Measurements from ENCODE around the gene PDZRN3. TPM values are rescaled to one million over a fixed set of nuclear protein-coding genes. Genes with fewer than 3 reads are reported as not detected.

Gene PDZRN3
- total RNA-seq, 1 donor from 2014 or later: 19.8 TPM

DNA sequence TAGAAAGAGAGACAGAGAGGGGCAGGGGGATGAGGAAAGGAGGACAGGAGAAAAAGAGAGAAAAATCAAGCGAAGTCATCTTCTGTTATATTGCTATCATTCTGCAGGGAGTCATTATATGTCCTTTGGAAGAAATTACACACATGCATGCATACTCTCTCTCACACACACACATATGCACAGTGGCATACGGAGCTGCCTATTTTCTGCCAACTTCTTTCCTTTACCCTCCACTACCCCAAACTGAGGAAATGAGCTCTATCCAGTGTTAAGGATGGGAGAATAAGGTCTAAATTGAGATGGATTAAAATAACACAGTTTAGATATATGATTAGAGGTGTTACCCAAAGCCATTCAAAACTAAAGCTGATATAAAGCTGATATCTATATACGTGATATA is 48.8 kb downstream of the PDZRN3 start:
- no peak for TF ChIP-seq EZH2 (IDR thresholded peaks at IDR 0.05; ENCODE audit: insufficient read depth, low read length)
- TF ChIP-seq, protein P1, sequence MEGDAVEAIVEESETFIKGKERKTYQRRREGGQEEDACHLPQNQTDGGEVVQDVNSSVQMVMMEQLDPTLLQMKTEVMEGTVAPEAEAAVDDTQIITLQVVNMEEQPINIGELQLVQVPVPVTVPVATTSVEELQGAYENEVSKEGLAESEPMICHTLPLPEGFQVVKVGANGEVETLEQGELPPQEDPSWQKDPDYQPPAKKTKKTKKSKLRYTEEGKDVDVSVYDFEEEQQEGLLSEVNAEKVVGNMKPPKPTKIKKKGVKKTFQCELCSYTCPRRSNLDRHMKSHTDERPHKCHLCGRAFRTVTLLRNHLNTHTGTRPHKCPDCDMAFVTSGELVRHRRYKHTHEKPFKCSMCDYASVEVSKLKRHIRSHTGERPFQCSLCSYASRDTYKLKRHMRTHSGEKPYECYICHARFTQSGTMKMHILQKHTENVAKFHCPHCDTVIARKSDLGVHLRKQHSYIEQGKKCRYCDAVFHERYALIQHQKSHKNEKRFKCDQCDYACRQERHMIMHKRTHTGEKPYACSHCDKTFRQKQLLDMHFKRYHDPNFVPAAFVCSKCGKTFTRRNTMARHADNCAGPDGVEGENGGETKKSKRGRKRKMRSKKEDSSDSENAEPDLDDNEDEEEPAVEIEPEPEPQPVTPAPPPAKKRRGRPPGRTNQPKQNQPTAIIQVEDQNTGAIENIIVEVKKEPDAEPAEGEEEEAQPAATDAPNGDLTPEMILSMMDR (IDR thresholded peaks at IDR 0.05; ENCODE audit: insufficient read depth, low read depth, low read length): no peak
- Histone ChIP-seq H4K20me1 (ENCODE audit: insufficient read depth, low read length) (no peaks in the 10 kb centered on the region), H3K9ac (ENCODE audit: low read length) (no peak overlapping the region), H3K27ac (ENCODE audit: low read depth, low read length) (no peak overlapping the region), H3K79me2 (ENCODE audit: insufficient read depth, low read length) (no peaks in the 10 kb centered on the region), H3K4me1 (ENCODE audit: insufficient read depth, low read length) (peaks cover 19% of the 10 kb centered on the region), H3K27me3 (ENCODE audit: insufficient read depth, low read length) (no peaks in the 10 kb centered on the region), H3K9me3 (ENCODE audit: insufficient read depth, low read depth, low read length) (no peaks in the 10 kb centered on the region), H3K36me3 (ENCODE audit: insufficient read depth, low read length) (no peaks in the 10 kb centered on the region), H2AFZ (ENCODE audit: low read depth, low read length) (no peak overlapping the region), H3K4me3 (ENCODE audit: insufficient read depth, low read depth, low read length) (no peak overlapping the region), H3K4me2 (ENCODE audit: low read length) (no peak overlapping the region)
- DNase-seq (ENCODE audit: low read depth) (no peak), FAIRE-seq (no peak)
- Mint-ChIP-seq H3K9me3 (ENCODE audit: unreplicated experiment) (no peaks in the 10 kb centered on the region), H3K36me3 (ENCODE audit: low read depth, unreplicated experiment) (peaks cover 9% of the 10 kb centered on the region), H3K4me3 (ENCODE audit: unreplicated experiment) (no peak overlapping the region), H3K4me1 (ENCODE audit: low read depth, unreplicated experiment) (peaks cover 31% of the 10 kb centered on the region), H3K27ac (ENCODE audit: unreplicated experiment) (no peak overlapping the region), H3K27me3 (ENCODE audit: low read depth, unreplicated experiment) (no peaks in the 10 kb centered on the region)

GRCh38 chr3:73575519-73575918 is 49.2 kb downstream of the PDZRN3 start:
- no peak for TF ChIP-seq EZH2 (IDR thresholded peaks at IDR 0.05; ENCODE audit: insufficient read depth, low read length)
- TF ChIP-seq, protein P1 (IDR thresholded peaks at IDR 0.05; ENCODE audit: insufficient read depth, low read depth, low read length): no peak
- Histone ChIP-seq H3K4me3 (ENCODE audit: insufficient read depth, low read depth, low read length) (no peak overlapping the region), H3K9me3 (ENCODE audit: insufficient read depth, low read depth, low read length) (no peaks in the 10 kb centered on the region), H4K20me1 (ENCODE audit: insufficient read depth, low read length) (no peaks in the 10 kb centered on the region), H2AFZ (ENCODE audit: low read depth, low read length) (no peak overlapping the region), H3K36me3 (ENCODE audit: insufficient read depth, low read length) (no peaks in the 10 kb centered on the region), H3K79me2 (ENCODE audit: insufficient read depth, low read length) (no peaks in the 10 kb centered on the region), H3K4me2 (ENCODE audit: low read length) (no peak overlapping the region), H3K4me1 (ENCODE audit: insufficient read depth, low read length) (peaks cover 15% of the 10 kb centered on the region), H3K9ac (ENCODE audit: low read length) (no peak overlapping the region), H3K27ac (ENCODE audit: low read depth, low read length) (no peak overlapping the region), H3K27me3 (ENCODE audit: insufficient read depth, low read length) (no peaks in the 10 kb centered on the region)
- DNase-seq (ENCODE audit: low read depth) (no peak), FAIRE-seq (no peak)
- no peaks in the 10 kb centered on the region for H3K9me3 Mint-ChIP-seq (ENCODE audit: unreplicated experiment)
- no peaks in the 10 kb centered on the region for H3K27me3 Mint-ChIP-seq (ENCODE audit: low read depth, unreplicated experiment)
- H3K27ac Mint-ChIP-seq (ENCODE audit: unreplicated experiment): no peak overlapping the region
- peaks cover 30% of the 10 kb centered on the region for H3K4me1 Mint-ChIP-seq (ENCODE audit: low read depth, unreplicated experiment)
- peaks cover 9% of the 10 kb centered on the region for H3K36me3 Mint-ChIP-seq (ENCODE audit: low read depth, unreplicated experiment)
- H3K4me3 Mint-ChIP-seq (ENCODE audit: unreplicated experiment): no peak overlapping the region

DNA sequence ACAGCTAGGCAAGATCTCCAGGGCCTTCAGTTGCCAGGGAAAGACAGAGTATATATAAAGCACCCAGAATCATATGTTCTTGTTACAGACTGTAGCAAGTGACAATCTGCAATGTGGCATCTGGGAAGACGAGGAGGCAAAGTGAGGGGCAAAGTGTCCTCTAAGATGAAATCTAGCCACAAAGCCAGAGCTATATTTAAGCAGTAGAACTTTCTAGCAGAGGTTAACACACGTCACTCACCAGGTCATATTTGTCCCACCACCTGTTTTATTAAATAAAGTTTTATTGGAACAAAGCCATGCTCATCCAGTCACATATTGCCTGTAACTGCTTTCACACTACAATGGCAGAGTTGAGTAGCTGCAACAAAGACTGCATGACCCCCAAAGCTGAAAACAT is 51.5 kb downstream of the PDZRN3 start:
- H3K9me3 ChIP-seq (ENCODE audit: insufficient read depth, low read depth, low read length): no peaks in the 10 kb centered on the region
- H3K36me3 ChIP-seq (ENCODE audit: insufficient read depth, low read length): no peaks in the 10 kb centered on the region
- Mint-ChIP-seq H3K4me1 (ENCODE audit: low read depth, unreplicated experiment) (peaks cover 38% of the 10 kb centered on the region), H3K4me3 (ENCODE audit: unreplicated experiment) (no peak overlapping the region), H3K27me3 (ENCODE audit: low read depth, unreplicated experiment) (no peaks in the 10 kb centered on the region), H3K9me3 (ENCODE audit: unreplicated experiment) (no peaks in the 10 kb centered on the region), H3K27ac (ENCODE audit: unreplicated experiment) (no peak overlapping the region), H3K36me3 (ENCODE audit: low read depth, unreplicated experiment) (peaks cover 6% of the 10 kb centered on the region)
- no peak overlapping the region for H3K4me3 ChIP-seq (ENCODE audit: insufficient read depth, low read depth, low read length)
- no peaks in the 10 kb centered on the region for H3K79me2 ChIP-seq (ENCODE audit: insufficient read depth, low read length)
- no peak overlapping the region for H3K9ac ChIP-seq (ENCODE audit: low read length)
- H3K27me3 ChIP-seq (ENCODE audit: insufficient read depth, low read length): no peaks in the 10 kb centered on the region
- no peak overlapping the region for H2AFZ ChIP-seq (ENCODE audit: low read depth, low read length)
- TF ChIP-seq EZH2 (IDR thresholded peaks at IDR 0.05; ENCODE audit: insufficient read depth, low read length): no peak
- TF ChIP-seq, protein P1 (IDR thresholded peaks at IDR 0.05; ENCODE audit: insufficient read depth, low read depth, low read length): no peak
- H3K27ac ChIP-seq (ENCODE audit: low read depth, low read length): no peak overlapping the region
- FAIRE-seq (no peak), DNase-seq (ENCODE audit: low read depth) (no peak)
- no peak overlapping the region for H3K4me2 ChIP-seq (ENCODE audit: low read length)
- H3K4me1 ChIP-seq (ENCODE audit: insufficient read depth, low read length): peaks cover 7% of the 10 kb centered on the region
- no peaks in the 10 kb centered on the region for H4K20me1 ChIP-seq (ENCODE audit: insufficient read depth, low read length)

All from astrocyte (in vitro differentiated cells and primary cell).